HG02588 (cell line): ENCODE data around the gene OR5AU1.

Experiments used
- ATAC-seq: cut with Tn5 transposase; IDR thresholded peaks from one replicate; pipeline ENCODE4 v1.9.1; 2021; ENCODE audit warnings: mild to moderate bottlenecking, moderate library complexity; ENCODE audit not compliant: unreplicated experiment

Gene OR5AU1

GRCh38 chr14:21155963-21156362 is at the start of gene OR5AU1:
TSS of gene OR5AU1 (minus strand) at chr14:21156063. CDS start at chr14:21155872, 191 bp downstream.
- no peak for ATAC-seq

- no peak for ATAC-seq
These were observed 49.3 kb upstream of the OR5AU1 start for GRCh38 chr14:21205026-21205677.

- ATAC-seq: no peak
These were observed 48.5 kb upstream of the OR5AU1 start for GRCh38 chr14:21204167-21205025.

- no peak for ATAC-seq
These were observed 47.8 kb upstream of the OR5AU1 start for GRCh38 chr14:21203470-21204166.

GRCh38 chr14:21202463-21203358 is 46.8 kb upstream of the OR5AU1 start:
- no peak for ATAC-seq

GRCh38 chr14:21201732-21202462 is 46.0 kb upstream of the OR5AU1 start:
- ATAC-seq: no peak

GRCh38 chr14:21200752-21201461 is 45.0 kb upstream of the OR5AU1 start:
- ATAC-seq: no peak

- ATAC-seq: no peak
These were observed 44.0 kb upstream of the OR5AU1 start for GRCh38 chr14:21199611-21200560.

GRCh38 chr14:21197418-21198205 is 41.7 kb upstream of the OR5AU1 start:
- no peak for ATAC-seq

GRCh38 chr14:21194597-21194996 is 38.7 kb upstream of the OR5AU1 start:
- ATAC-seq: no peak

- no peak for ATAC-seq
These were observed 37.1 kb upstream of the OR5AU1 start for GRCh38 chr14:21192875-21193535.

GRCh38 chr14:21192447-21192822 is 36.6 kb upstream of the OR5AU1 start:
- no peak for ATAC-seq

GRCh38 chr14:21191809-21192446 is 36.1 kb upstream of the OR5AU1 start:
- no peak for ATAC-seq

GRCh38 chr14:21191261-21191808 is 35.5 kb upstream of the OR5AU1 start:
- ATAC-seq: no peak

- no peak for ATAC-seq
These were observed 29.6 kb upstream of the OR5AU1 start for GRCh38 chr14:21185491-21185890.

GRCh38 chr14:21184254-21184653 is 28.4 kb upstream of the OR5AU1 start:
- ATAC-seq: no peak
